ENCODE data around the gene BTRC.

- TF ChIP-seq ZNF565 (CRISPR knock-in tag; conservative IDR thresholded peaks at IDR 0.05; ENCODE audit: low read depth) (no peak), ARNTL (CRISPR knock-in tag; IDR thresholded peaks at IDR 0.05; ENCODE audit: borderline replicate concordance, low read depth) (no peak), ZFP30 (CRISPR knock-in tag; IDR thresholded peaks at IDR 0.05) (no peak), BACH2 (CRISPR knock-in tag; IDR thresholded peaks at IDR 0.05; ENCODE audit: borderline replicate concordance) (no peak), ZFP3 (CRISPR knock-in tag; IDR thresholded peaks at IDR 0.05) (no peak), PATZ1 (CRISPR knock-in tag; IDR thresholded peaks at IDR 0.05; ENCODE audit: borderline replicate concordance) (no peak)
These were observed 112.3 kb downstream of the BTRC start for GRCh38 chr10:101466016-101466912.
